Stimulated activated CD8-positive, alpha-beta memory T cell treated with anti-CD3 and anti-CD28 coated beads, Interleukin-7, amount 100 ng/mL, for 4 hours (primary cell): ENCODE data around the gene USF1.
"Not testable (repeated sequence)": the region's sequence is repeated elsewhere in the genome, so short reads cannot be mapped to it uniquely, and the experiment has no call there.

Experiments used
- DNase-seq, 2 donors: peaks; one replicate each; pipeline ENCODE4 v3.0.0-alpha.2; 2020; ENCODE audit warnings: low read depth in 2 of 2

Gene USF1

DNA sequence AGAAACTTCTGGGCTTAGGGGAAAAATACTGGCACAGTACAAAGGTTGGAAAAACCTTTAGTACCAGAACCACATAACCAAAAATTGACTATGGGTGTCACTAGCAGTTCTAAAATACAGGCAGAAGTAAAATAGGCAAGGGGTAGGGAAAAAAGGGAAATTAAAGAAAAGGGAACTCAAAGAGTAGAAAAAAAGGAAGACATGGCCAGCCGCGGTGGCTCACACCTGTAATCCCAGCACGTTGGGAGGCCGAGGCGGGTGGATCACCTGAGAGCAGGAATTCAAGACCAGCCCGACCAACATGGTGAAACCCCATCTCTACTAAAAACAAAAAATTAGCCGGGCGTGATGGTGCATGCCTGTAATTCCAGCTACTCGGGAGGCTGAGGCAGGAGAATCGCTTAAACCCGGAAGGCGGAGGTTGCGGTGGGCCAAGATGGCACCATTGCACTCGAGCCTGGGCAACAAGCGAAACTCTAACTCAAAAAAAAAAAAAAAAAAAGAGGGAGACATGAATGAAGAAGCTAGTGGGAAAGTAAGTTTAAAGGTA is 26.6 kb downstream of the USF1 start:
- not testable (repeated sequence) for DNase-seq

DNA sequence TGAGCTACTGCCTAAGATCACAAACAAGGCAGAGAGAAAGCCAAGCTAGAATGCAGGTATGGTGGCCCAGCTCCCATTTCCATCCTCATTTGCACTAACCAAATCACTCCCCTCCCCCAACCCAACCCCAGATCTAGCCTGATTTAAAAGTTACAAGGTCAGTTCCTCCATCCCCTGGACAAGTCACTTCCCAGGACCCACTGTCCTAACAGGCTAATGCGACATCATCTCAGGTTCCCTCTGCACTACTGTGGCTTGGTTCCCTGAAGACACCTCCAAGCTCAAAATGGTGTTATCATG is 27.2 kb downstream of the USF1 start:
- DNase-seq, result no peak

GRCh38 chr1:161017756-161018630 is 27.8 kb downstream of the USF1 start:
- no peak for DNase-seq

GRCh38 chr1:161017181-161017580 is 28.6 kb downstream of the USF1 start:
- not testable (repeated sequence) for DNase-seq

GRCh38 chr1:161016683-161017082 is 29.1 kb downstream of the USF1 start:
- not testable (repeated sequence) for DNase-seq

- DNase-seq, result peak; percentile 43 to 53
Observed at GRCh38 chr1:161013488-161014230, 32.1 kb downstream of the USF1 start.

GRCh38 chr1:161013131-161013487 is 32.7 kb downstream of the USF1 start:
- peak in 1 of 2 donors; percentile 14 for DNase-seq

DNA sequence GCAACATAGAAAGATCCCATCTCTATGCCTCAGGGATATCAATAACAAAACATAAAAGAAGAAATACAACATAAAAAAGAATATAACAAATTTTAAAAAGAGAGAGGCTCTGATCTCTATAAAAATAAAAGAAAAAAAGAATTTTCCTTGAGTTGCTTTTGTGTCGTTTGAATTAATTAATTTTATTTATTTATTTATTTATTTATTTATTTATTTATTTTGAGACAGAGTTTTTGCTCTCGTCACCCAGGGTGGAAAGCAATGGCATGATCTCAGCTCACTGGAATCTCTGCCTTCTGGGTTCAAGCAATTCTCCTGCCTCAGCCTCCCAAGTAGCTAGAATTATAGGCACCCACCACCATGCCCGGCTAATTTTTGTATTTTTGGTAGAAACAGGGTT is 33.4 kb downstream of the USF1 start:
- no peak for DNase-seq

DNA sequence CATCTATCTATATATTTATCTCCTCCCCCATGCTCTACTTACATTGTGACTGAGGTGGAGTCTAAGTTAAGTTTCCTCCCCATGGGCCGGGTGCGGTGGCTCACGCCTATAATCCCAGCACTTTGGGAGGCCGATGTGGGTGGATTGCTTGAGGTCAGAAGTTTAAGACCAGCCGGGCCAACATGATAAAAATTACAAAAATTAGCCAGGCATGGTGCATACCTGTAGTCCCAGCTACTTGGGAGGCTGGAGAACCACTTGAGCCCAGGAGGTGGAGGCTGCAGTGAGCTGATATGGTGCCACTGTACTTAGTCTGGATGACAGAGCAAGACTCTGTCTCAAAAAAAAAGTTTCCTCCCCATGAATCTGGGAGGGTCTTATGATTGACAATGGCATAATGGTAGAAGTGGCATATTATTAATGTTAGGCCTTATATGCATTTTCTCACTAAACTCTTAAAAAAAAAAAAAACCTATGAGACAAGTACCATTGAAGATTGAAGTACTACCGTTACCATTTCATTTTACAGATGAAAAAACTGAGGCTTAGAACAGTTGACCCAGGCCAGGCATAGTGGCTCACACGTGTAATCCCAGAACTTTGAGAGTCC is 36.1 kb downstream of the USF1 start:
- DNase-seq, result no peak

DNA sequence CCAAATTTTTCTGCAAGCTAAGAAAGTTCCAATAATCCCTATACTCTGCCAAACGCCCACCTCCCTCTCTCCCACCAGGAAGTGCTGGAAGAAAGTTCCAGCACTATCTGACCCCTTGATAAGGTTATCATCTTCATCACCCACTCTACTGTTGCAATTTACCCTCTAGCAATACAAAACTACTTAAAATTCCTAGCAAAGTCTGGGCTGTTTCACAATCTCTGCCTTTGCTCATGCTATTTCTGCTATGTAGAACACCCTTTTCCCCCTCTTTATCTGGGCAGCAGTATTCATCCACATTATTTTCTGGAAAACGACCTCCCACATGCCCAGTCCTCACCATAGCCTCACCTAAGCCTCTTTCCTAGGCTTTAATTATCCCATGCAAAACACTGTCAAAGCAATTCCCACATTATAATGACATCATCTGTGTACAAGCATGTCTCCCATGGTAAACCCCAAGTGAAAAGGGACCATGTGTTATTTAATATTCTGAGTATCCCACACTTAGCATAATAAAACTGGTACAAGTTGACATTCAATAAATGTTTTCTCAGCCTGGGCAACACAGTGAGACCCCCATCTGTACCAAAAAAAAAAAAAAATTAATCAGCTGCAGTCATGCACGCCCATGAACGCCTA is 36.8 kb downstream of the USF1 start:
- no peak for DNase-seq

DNA sequence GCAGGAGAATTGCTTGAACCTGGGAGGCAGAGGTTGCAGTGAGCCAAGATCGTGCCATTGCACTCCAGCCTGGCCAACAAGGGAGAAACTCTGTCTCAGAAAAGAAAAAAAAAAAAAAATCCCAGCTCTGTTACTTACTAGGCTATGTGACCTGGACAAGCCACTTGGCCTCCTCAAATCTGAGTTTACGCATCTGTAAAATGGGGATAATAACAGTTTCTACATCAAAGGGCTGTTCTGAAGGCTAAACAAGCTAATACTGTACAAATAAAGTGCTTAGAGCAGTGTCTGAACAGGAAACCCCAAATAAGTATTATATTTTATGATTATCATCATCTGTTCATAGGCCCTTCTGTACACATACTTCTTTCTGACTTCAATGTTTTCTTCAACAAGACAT is 38.4 kb downstream of the USF1 start:
- DNase-seq, result no peak

DNA sequence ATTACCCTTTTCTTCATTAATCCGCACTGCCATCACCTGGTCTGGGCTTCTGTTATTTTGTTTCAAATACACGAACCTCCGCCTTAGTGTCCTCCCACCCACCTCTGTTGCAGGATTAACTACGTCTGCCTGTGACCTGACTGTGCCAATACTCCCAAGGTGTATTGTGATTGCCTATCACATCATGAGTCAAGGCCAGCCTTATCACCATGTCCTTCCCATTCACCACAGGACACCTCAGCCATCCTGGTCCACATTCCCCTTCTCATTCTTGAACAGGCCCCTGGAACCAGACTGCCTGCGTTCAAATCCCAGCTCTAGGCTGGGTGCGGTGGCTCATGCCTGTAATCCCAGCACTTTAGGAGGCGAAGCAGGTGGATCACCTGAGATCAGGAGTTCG is 39.2 kb downstream of the USF1 start:
- no peak for DNase-seq

DNA sequence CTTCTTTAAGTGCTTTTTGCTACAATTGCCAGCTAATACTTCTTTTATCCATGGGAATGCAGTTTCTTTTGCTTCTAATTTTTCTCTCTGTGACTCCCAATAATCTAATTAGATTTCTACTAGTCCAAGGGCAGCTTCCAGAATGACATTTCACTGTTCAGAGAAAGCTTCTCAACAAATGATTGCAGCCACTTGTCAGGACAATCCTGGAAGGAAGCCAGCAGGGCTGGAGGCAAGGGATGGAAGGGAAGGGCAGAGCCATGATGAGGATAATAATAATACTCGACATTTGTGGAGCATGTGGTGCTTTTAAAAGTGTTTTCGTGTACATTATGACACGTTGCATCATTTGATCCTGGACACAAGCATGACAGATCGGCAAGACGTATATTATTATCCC is 44.3 kb downstream of the USF1 start:
- no peak for DNase-seq

GRCh38 chr1:161000736-161001480 is 44.9 kb downstream of the USF1 start:
- no peak for DNase-seq

GRCh38 chr1:160999376-160999775 is 46.4 kb downstream of the USF1 start:
- no peak for DNase-seq

- DNase-seq, result peak; percentile 12 to 43
Observed at GRCh38 chr1:160997323-160998038, 48.3 kb downstream of the USF1 start.

- DNase-seq, result no peak
Observed at GRCh38 chr1:160996178-160996577, 49.6 kb downstream of the USF1 start.

GRCh38 chr1:160993544-160994193 is 52.1 kb downstream of the USF1 start:
- DNase-seq, result no peak

DNA sequence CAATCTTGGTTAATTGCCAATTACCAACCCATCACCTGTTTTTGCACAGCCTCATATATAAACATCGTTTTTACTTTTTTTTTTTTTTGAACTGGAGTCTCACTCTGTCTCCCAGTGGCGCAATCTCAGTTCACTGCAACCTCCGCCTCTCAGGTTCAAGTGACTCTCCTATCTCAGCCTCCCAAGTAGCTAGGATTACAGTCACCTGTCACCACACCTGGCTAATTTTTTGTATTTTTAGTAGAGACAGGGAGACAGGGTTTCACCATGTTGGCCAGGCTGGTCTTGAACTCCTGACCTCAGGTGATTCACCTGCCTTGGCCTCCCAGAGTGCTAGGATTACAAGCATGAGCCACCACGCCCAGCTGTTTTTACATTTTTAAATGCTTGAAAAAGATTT is 53.7 kb downstream of the USF1 start:
- DNase-seq, result not testable (repeated sequence)
